K562 (cell line): ENCODE measurements around the gene UBL3. TPM values are rescaled to one million over a fixed set of nuclear protein-coding genes. Genes with fewer than 3 reads are reported as not detected.

ENCODE experiments used
- ATAC-seq: fragments of 200-7000 bp; cut with Tn5 transposase; 3 replicates; pipeline ENCODE4 v1.9.1; 2020; ENCODE audit warnings: moderate library complexity
- BruUV-seq: library from RNA; stranded (reverse); fragments of 400-500 nt; replicated peaks from 2 replicates; lab custom pipeline; 2021; lab: Mats Ljungman, UMichigan
- CTCF ChIA-PET: fragments of 300-600 bp; formaldehyde crosslinking; extraction: SDS; loops from one replicate; lab custom pipeline; 2021; ENCODE audit warnings: low intra/inter-chr PET ratio; lab: Yijun Ruan, JAX
- POLR2A ChIA-PET: fragments of 300-600, 350-650 bp; sonication (Branson Sonifier 250); formaldehyde crosslinking; extraction: SDS; loops from one replicate; lab custom pipeline; 2021; ENCODE audit warnings: antibody characterized with exemption, inconsistent platforms; lab: Yijun Ruan, JAX
- DNase-seq, 4 experiments: peaks; one replicate each; pipeline versions ENCODE4 v3.0.0 to v3.0.0-alpha.2; 2011 to 2018; ENCODE audit warnings: low spot score in 3 of 4, mixed read lengths in 3 of 4; ENCODE audit errors: extremely low read depth in 1 of 4
- FAIRE-seq: peaks from 2 replicates; lab custom pipeline; 2011; peaks lifted over from hg19 to GRCh38; lab: Jason Lieb, UNC
- H2AFZ ChIP-seq: 2 replicates; pipeline ENCODE4 v1.6.0; 2011; ENCODE audit warnings: low read depth, low read length, control low read depth, inconsistent platforms
- H3K27ac ChIP-seq: fragments of 200-600 bp; 3 replicates; pipeline ENCODE4 v1.8.0; 2011; ENCODE audit warnings: low read depth, mild to moderate bottlenecking, control low read depth, inconsistent platforms, low read length, moderate library complexity, mixed read lengths; ENCODE audit errors: extremely low read depth
- H3K27me3 ChIP-seq, 2 experiments: fragments of 300-600 bp in 1 of 2; 2 replicates in 1 of 2; 3 replicates in 1 of 2; pipeline versions ENCODE4 v1.6.0 to v1.8.0; 2011; ENCODE audit warnings: inconsistent platforms in 2 of 2, low read length in 2 of 2, mild to moderate bottlenecking in 1 of 2, mixed read lengths in 1 of 2, moderate library complexity in 1 of 2; ENCODE audit not compliant: control insufficient read depth in 2 of 2, insufficient read depth in 2 of 2
- H3K36me3 ChIP-seq: fragments of 300-600 bp; 3 replicates; pipeline ENCODE4 v1.8.0; 2011; ENCODE audit warnings: mild to moderate bottlenecking, low read length, inconsistent platforms; ENCODE audit not compliant: control insufficient read depth, insufficient read depth
- H3K4me1 ChIP-seq, 2 experiments: fragments of 200-600 bp in 1 of 2; replicated peaks in 1 of 2; 2 replicates in 1 of 2; 3 replicates in 1 of 2; pipeline versions ENCODE4 v1.5.1 to v1.8.0; 2011; ENCODE audit warnings: inconsistent platforms in 2 of 2, low read length in 2 of 2, mild to moderate bottlenecking in 1 of 2, mixed read lengths in 1 of 2, moderate library complexity in 1 of 2; ENCODE audit not compliant: control insufficient read depth in 2 of 2, insufficient read depth in 2 of 2
- H3K4me2 ChIP-seq: 2 replicates; pipeline ENCODE4 v1.6.1; 2011; ENCODE audit warnings: low read length, control low read depth, inconsistent platforms, mixed read lengths; ENCODE audit not compliant: insufficient read depth
- H3K4me3 ChIP-seq: fragments of 200-600 bp; sonication (generic), shearing (Covaris generic); 2 replicates; pipeline ENCODE4 v1.5.1; 2016; ENCODE audit warnings: control low read depth, inconsistent platforms
- H3K79me2 ChIP-seq: fragments of 200-600 bp; 3 replicates; pipeline ENCODE4 v1.8.0; 2011; ENCODE audit warnings: low read length, inconsistent platforms; ENCODE audit not compliant: control insufficient read depth, insufficient read depth
- H3K9ac ChIP-seq, 2 experiments: 2 replicates each; pipeline versions ENCODE4 v1.6.0 to v1.6.1; 2011; ENCODE audit warnings: low read depth in 2 of 2, low read length in 2 of 2, control low read depth in 1 of 2, inconsistent platforms in 1 of 2, mild to moderate bottlenecking in 1 of 2, mixed read lengths in 1 of 2; ENCODE audit not compliant: insufficient read depth in 1 of 2
- H3K9me1 ChIP-seq: one replicate; pipeline ENCODE4 v1.6.0; 2011; ENCODE audit warnings: inconsistent platforms, mild to moderate bottlenecking, low read length, moderate library complexity; ENCODE audit not compliant: control insufficient read depth, insufficient read depth
- H3K9me3 ChIP-seq: replicated peaks from 2 replicates; pipeline ENCODE4 v1.5.1; 2011; ENCODE audit warnings: low read depth, low read length, inconsistent platforms; ENCODE audit not compliant: control insufficient read depth, insufficient read depth
- H4K20me1 ChIP-seq: replicated peaks from 2 replicates; pipeline ENCODE4 v1.6.1; 2011; ENCODE audit warnings: low read length, inconsistent platforms, mixed read lengths; ENCODE audit not compliant: control insufficient read depth, insufficient read depth
- EZH2 ChIP-seq: IDR thresholded peaks from 2 replicates; pipeline ENCODE4 v1.6.1; 2012; ENCODE audit warnings: low read depth, mild to moderate bottlenecking, inconsistent platforms, low read length, borderline replicate concordance
- GTF3C2 ChIP-seq: IDR thresholded peaks from 3 replicates; pipeline ENCODE4 v1.6.1; 2011; ENCODE audit warnings: borderline replicate concordance, mild to moderate bottlenecking, moderate library complexity; ENCODE audit not compliant: insufficient read length; ENCODE audit errors: extremely low read depth
- RBM25 ChIP-seq: fragments of 200-400 bp; formaldehyde crosslinking; IDR thresholded peaks from 2 replicates; pipeline ENCODE4 v1.6.1; 2018; ENCODE audit warnings: low read length, low read depth, moderate library complexity; ENCODE audit not compliant: severe bottlenecking
- ZNF146 ChIP-seq: IDR thresholded peaks from one replicate; pipeline ENCODE4 v1.6.1; 2018; ENCODE audit warnings: missing compliant biosample characterization; ENCODE audit not compliant: unreplicated experiment
- ZNF551 ChIP-seq: fragments of 250-450 bp; sonication (Bioruptor Pico); IDR thresholded peaks from 2 replicates; pipeline ENCODE4 v1.5.0; 2021; ENCODE audit warnings: mild to moderate bottlenecking, moderate library complexity
- WGBS: fragments of 100-300 bp; shearing (Covaris generic); methylation state at CpG from one replicate; pipeline ENCODE4 v1.1.6; 2016; ENCODE audit warnings: low coverage, mixed read lengths; ENCODE audit not compliant: insufficient coverage; ENCODE audit errors: missing lambda C conversion rate; 5-methylcytosine and 5-hydroxymethylcytosine counted together
- in situ Hi-C: fragments of 300-500 bp; cut with MboI; formaldehyde crosslinking; loops from 4 replicates; pipeline ENCODE4 v1.15.0; 2018; ENCODE audit warnings: inconsistent platforms, mixed read lengths
- intact Hi-C: fragments of 100-400 bp; cut with micrococcal nuclease; formaldehyde crosslinking; loops from 2 replicates; pipeline ENCODE4 v1.14.2; 2022
- polyA plus RNA-seq, 8 experiments: library from polyadenylated mRNA; depleted of rRNA in 4 of 8; stranded (reverse) in 5 of 8; unstranded in 3 of 8; fragments of >200 nt; fragmentation: Nextera tagmentation in 2 of 8; fragmentation: Illumina TruSeq in 1 of 8; extraction: Ambion mirVana in 2 of 8; extraction: Trizol in 1 of 8; gene quantifications; 2 replicates each; pipeline versions ENCODE4 v1.2.1 to v1.2.3, GENCODE V29; 2011 to 2014; ENCODE audit warnings: inconsistent platforms in 1 of 8, missing spikeins in 1 of 8
- total RNA-seq, 7 experiments: library from RNA; depleted of rRNA in 6 of 7; stranded (reverse); fragments of >200 nt in 6 of 7; fragmentation: Illumina TruSeq in 2 of 7; extraction: Trizol in 2 of 7; gene quantifications; 2 replicates each; pipeline versions ENCODE4 v1.2.1 to v1.2.3, GENCODE V29; 2011 to 2021; ENCODE audit warnings: low replicate concordance in 1 of 7
- TF ChIP-seq, protein P1 (sequence below): fragments of 450-650 bp; IDR thresholded peaks from 2 replicates; pipeline ENCODE4 v1.7.1; 2018; ENCODE audit warnings: mild to moderate bottlenecking, low read depth; ENCODE audit not compliant: partially characterized antibody

The UBL3 gene
- total and polyA plus RNA-seq, 9 of the 15 experiments (the other 6 are each of a cell fraction or from before 2014, with no cell fraction given), result 0.64 to 2.4 (median 1.8) TPM

DNA sequence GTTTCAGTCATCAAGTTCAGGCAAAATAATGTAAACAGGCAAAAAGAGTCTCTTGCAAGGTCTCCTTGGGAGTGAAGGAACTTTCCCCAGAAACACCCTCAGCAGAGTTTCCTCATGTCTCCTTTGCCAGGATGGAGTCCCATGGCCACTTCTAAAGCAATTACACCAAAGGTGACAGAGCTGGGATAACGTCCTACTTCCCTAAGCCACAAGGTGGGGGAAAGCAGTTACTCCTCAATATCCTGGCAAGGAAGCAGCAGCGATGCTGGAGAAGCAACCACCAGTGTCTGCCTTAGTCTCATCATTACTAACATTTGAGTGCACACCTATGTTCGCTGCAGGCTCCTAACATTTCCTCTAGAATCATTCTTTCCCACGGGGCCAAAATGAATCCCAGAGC, 88.6 kb downstream of the UBL3 start (continued):
- TF ChIP-seq, protein P1, sequence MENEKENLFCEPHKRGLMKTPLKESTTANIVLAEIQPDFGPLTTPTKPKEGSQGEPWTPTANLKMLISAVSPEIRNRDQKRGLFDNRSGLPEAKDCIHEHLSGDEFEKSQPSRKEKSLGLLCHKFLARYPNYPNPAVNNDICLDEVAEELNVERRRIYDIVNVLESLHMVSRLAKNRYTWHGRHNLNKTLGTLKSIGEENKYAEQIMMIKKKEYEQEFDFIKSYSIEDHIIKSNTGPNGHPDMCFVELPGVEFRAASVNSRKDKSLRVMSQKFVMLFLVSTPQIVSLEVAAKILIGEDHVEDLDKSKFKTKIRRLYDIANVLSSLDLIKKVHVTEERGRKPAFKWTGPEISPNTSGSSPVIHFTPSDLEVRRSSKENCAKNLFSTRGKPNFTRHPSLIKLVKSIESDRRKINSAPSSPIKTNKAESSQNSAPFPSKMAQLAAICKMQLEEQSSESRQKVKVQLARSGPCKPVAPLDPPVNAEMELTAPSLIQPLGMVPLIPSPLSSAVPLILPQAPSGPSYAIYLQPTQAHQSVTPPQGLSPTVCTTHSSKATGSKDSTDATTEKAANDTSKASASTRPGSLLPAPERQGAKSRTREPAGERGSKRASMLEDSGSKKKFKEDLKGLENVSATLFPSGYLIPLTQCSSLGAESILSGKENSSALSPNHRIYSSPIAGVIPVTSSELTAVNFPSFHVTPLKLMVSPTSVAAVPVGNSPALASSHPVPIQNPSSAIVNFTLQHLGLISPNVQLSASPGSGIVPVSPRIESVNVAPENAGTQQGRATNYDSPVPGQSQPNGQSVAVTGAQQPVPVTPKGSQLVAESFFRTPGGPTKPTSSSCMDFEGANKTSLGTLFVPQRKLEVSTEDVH, result no peak
- TF ChIP-seq EZH2, result no peak

DNA sequence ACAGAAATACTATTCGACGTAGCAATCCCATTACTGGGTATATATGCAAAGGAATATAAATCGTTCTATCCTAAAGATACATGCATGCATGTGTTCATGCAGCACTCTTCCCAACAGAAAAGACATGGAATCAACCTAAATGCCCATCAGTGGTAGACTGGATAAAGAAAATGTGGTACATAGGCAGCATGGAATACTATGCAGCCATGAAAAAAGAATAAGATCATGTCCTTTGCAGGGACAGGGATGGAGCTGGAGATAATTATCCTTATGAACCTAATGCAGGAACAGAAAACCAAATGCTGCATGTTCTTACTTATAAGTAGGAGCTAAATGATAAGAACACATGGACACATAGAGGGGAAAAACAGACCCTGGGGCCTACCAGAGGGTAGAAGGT, 89.3 kb downstream of the UBL3 start:
- Histone ChIP-seq H3K27me3 (no peaks in the 10 kb centered on the region; a peak in 1 of 5 replicates), H3K4me3 (no peak overlapping the region), H3K27ac (no peak overlapping the region), H3K36me3 (no peaks in the 10 kb centered on the region), H3K4me2 (no peak overlapping the region), H3K9me3 (no peaks in the 10 kb centered on the region), H3K79me2 (no peaks in the 10 kb centered on the region), H3K4me1 (no peaks in the 10 kb centered on the region), H4K20me1 (no peaks in the 10 kb centered on the region), H3K9ac (no peak overlapping the region), H3K9me1 (no peaks in the 10 kb centered on the region), H2AFZ (no peak overlapping the region)
- in situ Hi-C loops (no loop called here), intact Hi-C loops (no loop called here)
- POLR2A ChIA-PET, result interaction anchor here (0.5 to 0.7 kb wide), 2 partner anchors 36 to 430 kb away, joined by 3 to 4 read pairs; no protein-coding TSS in a partner anchor
- 6% methylated on average over 3 of the region's 3 CpGs for WGBS
- FAIRE-seq (no peak), ATAC-seq (no peak), DNase-seq (no peak)
- CTCF ChIA-PET, result no interaction called here
- no TSS peak for BruUV-seq
- TF ChIP-seq ZNF551 (CRISPR knock-in tag) (no peak), GTF3C2 (no peak), ZNF146 (peak; percentile 51), RBM25 (peak; percentile 4)
